ENCODE data around the gene P4HA1.

GRCh38 chr10:72980348-72980747, 116.3 kb downstream of the P4HA1 start:
- TF ChIP-seq CTCF (IDR thresholded peaks at IDR 0.05; ENCODE audit: poor library complexity, severe bottlenecking) (no peak), RAD21 (conservative IDR thresholded peaks at IDR 0.05) (no peak), EZH2 (IDR thresholded peaks at IDR 0.05; ENCODE audit: borderline replicate concordance, insufficient read depth, low read length, poor library complexity, severe bottlenecking) (no peak), SMC3 (conservative IDR thresholded peaks at IDR 0.05; ENCODE audit: poor library complexity) (no peak)
